OCI-LY3 (cell line): ENCODE results near the gene DUSP5.

Experiments used
- EZH2phosphoT487 ChIP-seq: fragments of 200-600 bp; shearing (Covaris generic); IDR thresholded peaks from 2 replicates; pipeline ENCODE4 v1.6.1; 2018; ENCODE audit warnings: antibody characterized with exemption, mixed run types, low read depth
- TF ChIP-seq, protein P1 (sequence below): fragments of 200-600, 300-600 bp; sonication (generic); IDR thresholded peaks from 2 replicates; pipeline ENCODE4 v1.5.1; 2014; ENCODE audit warnings: antibody characterized with exemption, low read length, low read depth

DNA sequence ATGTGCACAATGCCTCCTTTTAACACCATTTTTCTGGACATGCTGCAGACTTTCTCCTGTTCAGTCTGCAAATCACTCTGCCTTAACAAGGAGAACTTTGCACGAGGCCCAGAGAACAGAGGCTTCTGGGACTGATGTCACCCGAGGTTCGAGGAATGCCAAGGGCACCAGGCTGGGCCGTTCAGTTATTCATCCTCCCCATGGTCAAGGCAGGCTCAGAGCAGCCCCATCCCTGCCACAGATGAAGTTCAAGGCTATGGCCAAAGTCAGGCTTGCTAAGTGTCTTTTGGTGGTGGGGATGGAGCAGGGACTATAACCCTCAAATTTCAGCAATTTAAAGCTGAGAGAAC lies 9.4 kb upstream of the DUSP5 start:
- TF ChIP-seq, protein P1, sequence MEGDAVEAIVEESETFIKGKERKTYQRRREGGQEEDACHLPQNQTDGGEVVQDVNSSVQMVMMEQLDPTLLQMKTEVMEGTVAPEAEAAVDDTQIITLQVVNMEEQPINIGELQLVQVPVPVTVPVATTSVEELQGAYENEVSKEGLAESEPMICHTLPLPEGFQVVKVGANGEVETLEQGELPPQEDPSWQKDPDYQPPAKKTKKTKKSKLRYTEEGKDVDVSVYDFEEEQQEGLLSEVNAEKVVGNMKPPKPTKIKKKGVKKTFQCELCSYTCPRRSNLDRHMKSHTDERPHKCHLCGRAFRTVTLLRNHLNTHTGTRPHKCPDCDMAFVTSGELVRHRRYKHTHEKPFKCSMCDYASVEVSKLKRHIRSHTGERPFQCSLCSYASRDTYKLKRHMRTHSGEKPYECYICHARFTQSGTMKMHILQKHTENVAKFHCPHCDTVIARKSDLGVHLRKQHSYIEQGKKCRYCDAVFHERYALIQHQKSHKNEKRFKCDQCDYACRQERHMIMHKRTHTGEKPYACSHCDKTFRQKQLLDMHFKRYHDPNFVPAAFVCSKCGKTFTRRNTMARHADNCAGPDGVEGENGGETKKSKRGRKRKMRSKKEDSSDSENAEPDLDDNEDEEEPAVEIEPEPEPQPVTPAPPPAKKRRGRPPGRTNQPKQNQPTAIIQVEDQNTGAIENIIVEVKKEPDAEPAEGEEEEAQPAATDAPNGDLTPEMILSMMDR: no peak
- TF ChIP-seq EZH2phosphoT487: no peak
